Neutrophil (primary cell): ENCODE results near the gene MEI4.

Source experiments
- H3K27ac ChIP-seq: fragments of 200-600 bp; sonication (generic); 2 replicates; pipeline ENCODE4 v1.5.1; 2016; ENCODE audit warnings: mild to moderate bottlenecking, moderate library complexity
- H3K27me3 ChIP-seq: fragments of 200-600 bp; sonication (generic); 2 replicates; pipeline ENCODE4 v1.6.0; 2016; ENCODE audit warnings: mild to moderate bottlenecking
- H3K36me3 ChIP-seq: fragments of 200-600 bp; sonication (generic); 2 replicates; pipeline ENCODE4 v1.5.1; 2017
- H3K4me1 ChIP-seq, 2 experiments: fragments of 200-600 bp in 1 of 2; sonication (generic) in 1 of 2; 1 replicate in 1 of 2; 2 replicates in 1 of 2; pipeline versions ENCODE4 v1.5.1 to v1.6.1; 2013 to 2016; ENCODE audit warnings: low read depth in 1 of 2, low read length in 1 of 2, mild to moderate bottlenecking in 1 of 2, moderate library complexity in 1 of 2; ENCODE audit not compliant: control insufficient read depth in 1 of 2, insufficient read depth in 1 of 2
- H3K4me3 ChIP-seq, 2 experiments: fragments of 200-600 bp in 1 of 2; sonication (generic) in 1 of 2; 1 replicate in 1 of 2; 2 replicates in 1 of 2; pipeline ENCODE4 v1.5.1; 2013 to 2016; ENCODE audit warnings: low read depth in 1 of 2, low read length in 1 of 2, mild to moderate bottlenecking in 1 of 2, moderate library complexity in 1 of 2
- H3K9me3 ChIP-seq: fragments of 200-600 bp; sonication (generic); 2 replicates; pipeline ENCODE4 v1.5.1; 2016
- CTCF ChIP-seq: fragments of 200-600 bp; sonication (generic); IDR thresholded peaks from 2 replicates; pipeline ENCODE4 v1.5.1; 2016; ENCODE audit warnings: antibody characterized with exemption

The MEI4 gene

GRCh38 chr6:77856391-77856790, 203.6 kb downstream of the MEI4 start:
- no peaks in the 10 kb centered on the region for H3K4me1 ChIP-seq
- no peak for TF ChIP-seq CTCF
- H3K4me3 ChIP-seq: no peak overlapping the region
- H3K27me3 ChIP-seq: no peaks in the 10 kb centered on the region
- H3K27ac ChIP-seq: no peak overlapping the region
- no peaks in the 10 kb centered on the region for H3K9me3 ChIP-seq
- H3K36me3 ChIP-seq: no peaks in the 10 kb centered on the region

DNA sequence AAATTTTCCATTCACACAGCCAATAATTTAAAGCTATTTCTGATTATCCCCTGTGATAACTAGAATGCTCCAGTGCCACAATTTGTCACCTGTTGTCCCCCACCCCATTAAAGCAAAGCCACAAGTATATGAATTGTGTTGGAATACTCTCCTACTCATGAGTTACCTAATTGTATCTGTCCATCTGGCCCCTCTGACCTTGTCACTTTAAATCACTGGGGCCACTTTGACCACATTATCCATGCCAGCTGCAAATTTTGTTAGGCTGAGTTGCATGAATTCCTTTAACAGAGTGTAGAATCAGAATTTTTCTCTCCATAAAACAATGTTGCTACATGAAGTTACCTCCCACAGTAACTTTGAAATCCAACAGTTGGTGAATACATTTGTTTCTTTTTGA, 204.6 kb downstream of the MEI4 start:
- Histone ChIP-seq H3K27me3 (no peaks in the 10 kb centered on the region), H3K4me3 (no peak overlapping the region), H3K9me3 (no peaks in the 10 kb centered on the region), H3K36me3 (no peaks in the 10 kb centered on the region), H3K4me1 (no peaks in the 10 kb centered on the region), H3K27ac (no peak overlapping the region)
- TF ChIP-seq CTCF: no peak

GRCh38 chr6:77876300-77876699, 223.5 kb downstream of the MEI4 start:
- H3K36me3 ChIP-seq: no peaks in the 10 kb centered on the region
- no peaks in the 10 kb centered on the region for H3K27me3 ChIP-seq
- TF ChIP-seq CTCF: no peak
- no peaks in the 10 kb centered on the region for H3K4me1 ChIP-seq
- H3K27ac ChIP-seq: no peak overlapping the region
- no peaks in the 10 kb centered on the region for H3K9me3 ChIP-seq
- H3K4me3 ChIP-seq: no peak overlapping the region

GRCh38 chr6:77879527-77879926, 226.7 kb downstream of the MEI4 start:
- H3K27me3 ChIP-seq: no peaks in the 10 kb centered on the region
- H3K4me3 ChIP-seq: no peak overlapping the region
- H3K4me1 ChIP-seq: no peaks in the 10 kb centered on the region
- no peaks in the 10 kb centered on the region for H3K9me3 ChIP-seq
- no peak for TF ChIP-seq CTCF
- H3K27ac ChIP-seq: no peak overlapping the region
- no peaks in the 10 kb centered on the region for H3K36me3 ChIP-seq

- Histone ChIP-seq H3K36me3 (no peaks in the 10 kb centered on the region), H3K27me3 (no peaks in the 10 kb centered on the region), H3K27ac (no peak overlapping the region), H3K4me3 (no peak overlapping the region), H3K9me3 (no peaks in the 10 kb centered on the region), H3K4me1 (no peaks in the 10 kb centered on the region)
- TF ChIP-seq CTCF: no peak
These were observed 227.7 kb downstream of the MEI4 start for GRCh38 chr6:77880501-77880900.

DNA sequence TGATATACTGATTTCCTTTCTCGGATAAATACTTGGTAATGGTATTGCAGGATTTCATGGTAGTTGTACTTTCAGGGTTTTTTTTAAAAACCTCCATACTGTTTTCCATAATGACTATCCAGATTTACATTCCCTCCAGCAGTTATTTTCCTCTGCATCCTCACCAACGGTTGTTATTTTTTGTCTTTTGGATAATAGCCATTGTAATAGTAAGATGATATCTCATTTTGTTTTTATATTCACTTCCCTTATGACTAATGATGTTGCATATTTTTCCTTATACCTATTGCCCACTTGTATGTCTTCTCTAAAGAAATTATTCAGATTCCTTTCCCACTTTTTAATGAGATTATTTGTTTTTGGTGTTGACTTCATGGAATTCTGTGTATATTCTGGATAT, 231.0 kb downstream of the MEI4 start:
- Histone ChIP-seq H3K27ac (no peak overlapping the region), H3K4me3 (no peak overlapping the region), H3K36me3 (no peaks in the 10 kb centered on the region), H3K4me1 (no peaks in the 10 kb centered on the region), H3K9me3 (no peaks in the 10 kb centered on the region), H3K27me3 (no peaks in the 10 kb centered on the region)
- no peak for TF ChIP-seq CTCF
